Measurements from ENCODE around the gene SMIM8. TPM values are rescaled to one million over a fixed set of nuclear protein-coding genes. Genes with fewer than 3 reads are reported as not detected.
A peak's percentile ranks its signal among the peaks of the same experiment; 100 is the strongest.
"Not testable (repeated sequence)": the region's sequence is repeated elsewhere in the genome, so short reads cannot be mapped to it uniquely, and the experiment has no call there.

Gene SMIM8
- total RNA-seq (2014; rRNA removed), result 2.1 and 3.4 TPM in 2 replicates
- 2.4 TPM for polyA plus RNA-seq (2012)

DNA sequence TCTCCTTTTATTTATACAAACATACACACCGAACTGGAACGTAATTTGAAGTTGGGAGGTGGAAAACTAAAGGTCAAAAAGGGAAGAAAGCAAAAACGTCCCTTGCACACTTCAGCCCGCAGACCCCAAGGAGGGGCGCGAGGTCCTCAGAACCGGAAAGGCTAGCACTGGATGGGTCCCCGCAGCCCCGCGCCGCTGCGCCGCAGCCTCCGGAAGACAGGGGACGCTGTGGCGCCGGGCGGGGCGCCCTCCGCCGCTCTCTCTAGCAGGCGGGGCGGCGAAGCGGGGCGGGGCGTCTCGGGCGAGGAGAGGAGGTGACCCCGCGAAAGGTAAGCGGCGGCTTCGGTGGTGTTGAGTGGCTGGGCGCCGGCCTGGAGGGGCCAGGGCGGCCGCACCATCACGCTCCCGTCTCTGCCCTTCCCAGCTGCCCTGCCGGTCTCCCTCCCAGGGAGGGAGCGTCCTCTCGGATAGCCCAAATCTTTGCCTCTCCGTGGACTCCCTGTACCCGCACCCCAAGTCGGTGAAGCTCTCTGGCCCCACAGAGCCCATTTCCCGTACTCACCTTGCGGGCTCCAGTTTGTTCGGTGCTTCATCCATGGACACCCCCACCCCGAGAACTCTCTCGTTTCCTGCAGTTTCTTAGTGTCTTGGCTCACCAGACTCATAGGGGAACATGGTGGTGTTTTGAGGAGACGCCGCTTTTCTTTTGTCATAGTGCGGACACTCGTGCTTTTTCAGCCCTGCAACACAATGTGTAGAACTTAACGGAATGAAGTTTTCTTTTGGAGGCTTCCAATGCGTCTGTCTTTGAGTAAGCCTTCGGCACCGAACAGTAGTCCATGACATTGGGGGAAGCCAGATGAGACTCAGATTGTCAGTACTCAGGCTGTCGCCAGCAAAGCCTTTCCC lies at the start of gene SMIM8:
SMIM8 (plus strand) TSS at position 285 of the 909 bp plus-strand sequence. CDS start 14,444 bp downstream, outside the sequence.
- DNase-seq (ENCODE audit: low read depth), result peak; percentile 59

GRCh38 chr6:87274660-87275274 lies 47.6 kb upstream of the SMIM8 start:
- peak; percentile 17 for DNase-seq (ENCODE audit: low read depth)

DNA sequence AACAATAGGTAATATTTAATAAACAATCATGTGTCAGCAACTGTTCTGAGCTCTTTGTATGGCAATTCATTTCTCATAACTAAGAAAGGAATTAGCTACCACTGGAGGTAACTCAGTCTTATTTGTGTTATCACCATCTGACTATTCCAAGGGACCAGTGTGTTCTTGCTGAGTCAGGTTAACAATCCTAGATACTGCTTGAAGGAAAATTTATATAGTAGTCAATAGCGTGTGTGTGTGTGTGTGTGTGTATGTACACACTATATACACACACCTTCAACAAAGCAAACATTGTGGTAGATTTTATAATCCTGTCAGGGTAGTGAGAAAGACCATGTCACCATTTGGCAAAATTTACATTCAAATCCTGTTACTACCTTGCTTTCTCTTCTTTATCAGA lies 45.8 kb upstream of the SMIM8 start:
- DNase-seq (ENCODE audit: low read depth), result no peak

DNA sequence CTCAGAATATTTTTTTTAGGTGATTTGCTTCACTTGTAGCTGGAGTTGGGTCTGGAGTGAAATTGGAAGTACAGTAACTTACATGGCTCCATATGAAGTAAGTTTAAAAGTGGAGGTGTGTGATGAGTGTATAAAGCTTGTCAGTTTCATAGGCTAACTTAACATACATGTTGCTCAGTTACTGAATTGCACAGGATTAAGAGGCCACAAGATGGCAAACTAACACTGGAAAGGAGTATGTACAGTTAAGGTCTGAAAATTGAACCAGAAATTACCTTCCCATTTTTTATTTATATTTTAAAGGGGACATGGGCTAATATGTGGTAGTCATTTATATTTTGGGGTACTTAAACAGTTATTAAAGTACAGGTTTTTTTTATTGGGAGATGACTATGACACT lies 45.3 kb upstream of the SMIM8 start:
- peak; percentile 8 for DNase-seq (ENCODE audit: low read depth)

DNA sequence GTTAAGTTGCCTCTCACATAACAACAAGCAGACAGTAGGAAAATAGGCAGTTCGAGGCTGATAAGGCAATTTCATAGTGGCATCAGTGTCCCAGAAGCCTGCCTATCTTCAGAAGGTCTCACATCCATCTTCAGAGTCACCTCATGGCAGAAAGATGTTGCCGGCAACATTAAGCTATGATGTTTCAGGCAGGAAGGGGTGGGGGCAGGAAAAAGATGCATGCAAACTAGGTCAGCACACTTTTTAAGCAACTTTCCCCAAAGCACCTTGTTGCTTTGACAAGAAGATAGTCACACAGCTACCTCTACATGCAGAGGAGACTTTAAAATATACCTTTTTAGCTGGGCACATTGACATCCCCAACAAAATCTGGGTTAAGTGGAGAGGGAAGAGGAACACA lies 43.2 kb upstream of the SMIM8 start:
- no peak for DNase-seq (ENCODE audit: low read depth)

- no peak for DNase-seq (ENCODE audit: low read depth)
Observed at GRCh38 chr6:87281426-87281825, 41.0 kb upstream of the SMIM8 start.

- DNase-seq (ENCODE audit: low read depth), result no peak
Observed at GRCh38 chr6:87282743-87283142, 39.6 kb upstream of the SMIM8 start.

- no peak for DNase-seq (ENCODE audit: low read depth)
Observed at GRCh38 chr6:87283461-87283860, 38.9 kb upstream of the SMIM8 start.

DNA sequence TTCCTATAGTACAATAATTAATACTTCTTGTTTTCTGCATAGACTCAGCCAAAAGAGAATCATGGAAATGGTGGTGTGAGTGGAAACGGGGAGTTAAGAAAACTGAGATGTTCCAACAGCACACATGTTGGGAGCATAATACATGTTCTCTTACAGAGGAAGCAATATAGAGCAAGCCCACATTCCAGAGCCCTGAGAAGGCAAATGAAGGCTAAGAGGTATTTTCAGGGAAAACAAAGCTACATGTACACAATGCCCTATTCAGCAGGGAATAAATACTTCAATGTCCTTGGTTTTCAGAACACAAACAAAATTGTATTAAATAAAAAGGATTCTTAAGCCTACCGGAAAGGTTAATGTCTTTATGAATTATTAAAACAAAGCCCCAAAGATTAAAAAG lies 35.1 kb upstream of the SMIM8 start:
- DNase-seq (ENCODE audit: low read depth), result no peak

DNA sequence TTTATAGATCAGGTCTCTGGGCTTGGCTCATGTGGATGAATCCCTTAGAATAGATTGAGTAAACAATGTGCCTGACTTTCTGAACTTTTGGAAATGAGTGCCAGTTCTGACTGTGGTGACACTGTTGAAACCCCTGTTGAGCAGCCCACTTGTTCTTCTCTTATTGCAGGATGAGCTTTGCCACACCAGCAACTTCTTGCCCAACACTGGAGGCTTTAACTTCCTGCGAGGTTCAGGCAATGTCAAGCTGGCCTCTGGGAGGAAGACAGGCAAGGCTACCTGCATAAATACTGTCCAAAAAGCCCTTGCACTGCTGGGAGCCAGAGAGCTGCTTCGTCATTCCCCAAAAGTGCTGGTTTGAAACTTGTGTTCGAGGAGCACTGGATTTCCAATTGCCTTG lies 32.8 kb upstream of the SMIM8 start:
- no peak for DNase-seq (ENCODE audit: low read depth)

DNA sequence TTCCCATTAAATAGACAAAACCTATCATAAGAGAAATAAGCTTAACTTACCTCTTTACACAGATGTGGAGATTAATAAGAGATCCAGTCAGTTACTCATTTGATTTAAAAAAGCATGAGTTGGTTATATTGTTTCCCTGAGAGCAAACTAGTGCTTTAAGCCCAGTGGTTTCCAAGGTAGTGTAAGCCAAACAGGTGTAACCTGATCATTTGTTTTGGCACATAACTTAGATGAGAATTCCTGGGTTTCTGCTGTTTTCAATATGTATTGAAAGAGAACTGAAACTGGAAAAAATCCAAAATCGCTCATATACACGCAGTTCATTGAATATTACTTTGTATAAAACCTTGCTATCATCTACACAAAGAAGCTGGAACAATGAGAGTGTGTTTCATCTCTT lies 30.5 kb upstream of the SMIM8 start:
- no peak for DNase-seq (ENCODE audit: low read depth)

DNA sequence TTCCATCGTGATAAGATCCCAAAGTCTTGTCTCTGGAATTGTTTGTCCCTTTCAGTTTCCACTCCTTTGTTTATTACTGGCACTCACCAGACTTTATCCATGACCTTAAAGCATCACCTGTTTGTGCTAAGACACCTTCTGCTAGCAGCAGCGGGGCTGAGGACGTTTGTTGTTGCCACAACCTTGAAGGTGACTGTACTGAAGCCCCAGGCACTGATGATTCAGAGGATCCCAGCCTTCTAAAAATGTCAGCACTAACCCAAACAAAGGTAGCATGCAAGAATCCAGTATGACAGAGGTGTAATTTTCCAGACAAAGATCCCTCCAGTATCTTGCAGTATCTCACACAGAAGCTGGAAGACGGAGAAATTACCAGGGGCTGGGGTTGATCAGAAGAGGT lies 28.9 kb upstream of the SMIM8 start:
- DNase-seq (ENCODE audit: low read depth), result no peak

DNA sequence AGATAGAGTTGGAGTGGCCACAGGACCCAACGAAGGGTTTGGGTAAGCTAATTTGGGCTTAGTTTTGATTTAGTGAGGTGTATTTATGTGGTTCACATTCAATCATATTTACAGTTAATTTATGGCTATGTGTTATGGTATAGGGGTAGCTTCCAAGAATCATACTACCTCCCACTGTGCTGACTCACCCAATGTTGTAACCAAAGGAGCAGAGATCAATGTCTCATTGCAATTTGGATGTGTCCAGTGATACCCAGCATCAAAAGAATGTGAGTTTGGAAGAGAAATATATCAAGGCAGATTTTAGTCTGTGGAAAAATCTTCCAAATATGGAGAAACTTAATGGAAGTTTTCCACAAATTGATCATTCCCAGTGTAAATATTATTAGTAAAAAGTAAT lies 25.3 kb upstream of the SMIM8 start:
- no peak for DNase-seq (ENCODE audit: low read depth)

- not testable (repeated sequence) for DNase-seq (ENCODE audit: low read depth)
Observed at GRCh38 chr6:87301277-87301676, 21.1 kb upstream of the SMIM8 start.

GRCh38 chr6:87308970-87309369 lies 13.4 kb upstream of the SMIM8 start:
- no peak for DNase-seq (ENCODE audit: low read depth)

DNA sequence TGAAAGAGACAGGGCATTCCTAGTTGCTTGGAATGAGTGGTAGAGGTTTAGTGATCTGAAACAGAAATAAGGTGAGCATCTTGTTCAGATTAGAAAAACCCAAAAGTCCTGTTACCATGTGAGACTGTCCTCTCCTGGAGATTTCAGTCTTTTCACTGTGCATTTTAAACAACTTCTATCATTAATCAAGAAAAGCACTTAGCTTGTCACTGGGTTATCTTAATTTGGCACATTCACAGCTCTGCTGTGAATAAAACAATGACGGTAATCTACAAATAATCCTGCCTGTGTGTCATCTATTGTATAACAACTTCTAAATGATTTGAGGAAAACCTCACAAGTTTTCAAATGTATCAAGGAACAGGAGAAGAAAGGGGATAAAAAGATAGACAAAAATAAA lies 9.5 kb upstream of the SMIM8 start:
- no peak for DNase-seq (ENCODE audit: low read depth)

DNA sequence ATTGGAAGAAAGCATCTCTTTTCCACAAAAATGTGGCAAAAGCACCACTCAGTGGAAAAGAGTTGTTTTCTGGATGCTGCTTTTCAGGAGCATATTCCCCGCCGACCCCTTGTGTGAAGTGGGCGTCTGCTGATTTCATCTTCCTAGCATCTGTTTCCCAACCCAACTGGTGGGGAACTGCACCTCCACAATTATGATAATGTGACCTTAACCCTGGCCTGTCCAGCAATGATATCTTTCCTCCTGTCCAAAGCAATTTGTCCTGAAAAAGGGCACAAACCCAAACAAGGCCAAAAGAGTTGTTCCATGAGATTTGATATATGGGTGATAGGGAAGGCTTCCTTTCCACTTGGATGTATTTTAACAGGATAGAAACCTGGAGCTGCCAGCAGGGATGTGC lies 7.3 kb upstream of the SMIM8 start:
- no peak for DNase-seq (ENCODE audit: low read depth)

DNA sequence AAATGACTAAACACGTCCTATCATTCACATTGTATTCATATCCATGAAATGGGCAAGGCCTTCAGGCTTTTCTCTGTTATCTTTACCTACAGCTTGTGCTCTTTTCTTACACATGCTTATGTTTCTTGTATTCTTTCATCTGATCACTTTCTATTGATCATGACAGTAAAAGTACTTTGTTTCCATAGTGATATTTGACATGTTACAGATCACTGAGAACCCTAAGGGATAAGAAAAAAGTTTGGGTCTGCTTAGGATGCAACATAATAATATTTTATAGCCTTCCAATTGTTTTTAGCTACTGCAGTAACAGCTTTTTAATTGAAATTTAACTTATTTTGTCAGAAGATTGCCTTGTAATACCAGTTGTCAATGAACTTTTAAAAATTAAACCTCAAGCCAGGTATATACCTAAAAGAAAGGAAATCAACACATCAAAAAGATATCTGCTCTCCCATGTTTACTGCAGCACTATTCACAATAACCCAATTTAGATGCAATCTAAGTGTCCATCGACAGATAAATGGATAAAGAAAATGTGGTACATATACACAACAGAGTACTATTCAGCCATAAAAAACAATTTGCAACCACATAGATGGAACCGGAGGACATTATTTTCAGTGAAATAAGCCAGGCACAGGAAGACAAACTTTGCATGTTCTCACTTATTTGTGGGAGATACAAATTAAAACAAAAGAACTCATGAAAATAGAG lies 3.0 kb upstream of the SMIM8 start:
- no peak for DNase-seq (ENCODE audit: low read depth)

DNA sequence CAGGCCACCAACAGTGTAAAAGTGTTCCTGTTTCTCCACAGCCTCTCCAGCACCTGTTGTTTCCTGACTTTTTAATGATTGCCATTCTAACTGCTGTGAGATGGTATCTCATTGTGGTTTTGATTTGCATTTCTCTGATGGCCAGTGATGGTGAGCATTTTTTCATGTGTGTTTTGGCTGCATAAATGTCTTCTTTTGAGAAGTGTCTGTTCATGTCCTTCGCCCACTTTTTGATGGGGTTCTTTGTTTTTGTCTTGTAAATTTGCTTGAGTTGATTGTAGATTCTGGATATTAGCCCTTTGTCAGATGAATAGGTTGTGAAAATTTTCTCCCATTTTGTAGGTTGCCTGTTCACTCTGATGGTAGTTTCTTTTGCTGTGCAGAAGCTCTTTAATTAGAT lies 1.5 kb downstream of the SMIM8 start:
- not testable (repeated sequence) for DNase-seq (ENCODE audit: low read depth)

DNA sequence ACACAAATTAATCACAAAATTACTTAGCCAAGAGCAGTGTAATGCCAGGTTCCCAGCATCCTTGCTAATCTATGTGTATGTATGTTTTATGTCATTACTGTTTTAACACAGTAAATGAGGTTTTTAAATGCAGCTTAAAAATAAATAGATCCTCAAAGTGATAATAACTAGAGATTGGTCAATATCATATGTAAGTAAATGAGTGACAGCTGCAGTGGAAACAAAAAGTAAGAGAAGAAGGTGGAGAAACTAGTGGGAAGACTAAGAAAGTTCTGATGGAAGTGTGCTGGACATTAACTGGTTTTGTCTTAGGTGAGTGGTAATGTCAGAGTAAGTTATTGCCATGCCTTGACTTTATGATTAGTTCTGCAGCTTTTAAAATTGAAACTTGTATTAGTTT lies 8.6 kb downstream of the SMIM8 start:
- no peak for DNase-seq (ENCODE audit: low read depth)

DNA sequence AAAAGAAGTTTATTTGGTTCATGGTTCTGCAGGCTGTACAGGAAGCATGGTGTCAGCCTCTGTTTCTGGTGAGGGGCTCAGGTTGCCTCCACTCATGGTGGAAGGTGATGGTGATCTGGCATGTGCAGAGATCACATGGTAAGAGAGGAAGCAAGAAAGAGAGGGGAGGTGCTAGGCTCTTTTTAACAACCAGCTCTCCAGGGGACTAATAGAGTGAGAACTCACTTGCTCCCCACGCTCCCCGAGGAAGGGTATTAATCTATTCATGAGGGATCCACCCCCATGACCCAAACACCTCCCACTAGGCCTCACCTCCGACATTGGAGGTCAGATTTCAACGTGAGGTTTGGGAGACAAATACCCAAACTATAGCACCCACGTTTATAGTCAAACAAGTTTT lies 10.6 kb downstream of the SMIM8 start:
- no peak for DNase-seq (ENCODE audit: low read depth)

- no peak for DNase-seq (ENCODE audit: low read depth)
Observed at GRCh38 chr6:87333591-87334181, 11.3 kb downstream of the SMIM8 start.

Data from LHCN-M2 (cell line).